GM19351 (cell line): Measurements from ENCODE around the gene ESR2.
"Not testable (repeated sequence)": the region's sequence is repeated elsewhere in the genome, so short reads cannot be mapped to it uniquely, and the experiment has no call there.

Source experiments
- ATAC-seq: cut with Tn5 transposase; IDR thresholded peaks from one replicate; pipeline ENCODE4 v1.9.1; 2021; ENCODE audit warnings: mild to moderate bottlenecking, moderate library complexity; ENCODE audit not compliant: unreplicated experiment

Gene ESR2

GRCh38 chr14:64293976-64294671 is at the start of gene ESR2:
ESR2 (minus strand) TSS chr14:64294371; CDS start chr14:64282985, 11,386 bp downstream.
- peak; percentile 32 for ATAC-seq

DNA sequence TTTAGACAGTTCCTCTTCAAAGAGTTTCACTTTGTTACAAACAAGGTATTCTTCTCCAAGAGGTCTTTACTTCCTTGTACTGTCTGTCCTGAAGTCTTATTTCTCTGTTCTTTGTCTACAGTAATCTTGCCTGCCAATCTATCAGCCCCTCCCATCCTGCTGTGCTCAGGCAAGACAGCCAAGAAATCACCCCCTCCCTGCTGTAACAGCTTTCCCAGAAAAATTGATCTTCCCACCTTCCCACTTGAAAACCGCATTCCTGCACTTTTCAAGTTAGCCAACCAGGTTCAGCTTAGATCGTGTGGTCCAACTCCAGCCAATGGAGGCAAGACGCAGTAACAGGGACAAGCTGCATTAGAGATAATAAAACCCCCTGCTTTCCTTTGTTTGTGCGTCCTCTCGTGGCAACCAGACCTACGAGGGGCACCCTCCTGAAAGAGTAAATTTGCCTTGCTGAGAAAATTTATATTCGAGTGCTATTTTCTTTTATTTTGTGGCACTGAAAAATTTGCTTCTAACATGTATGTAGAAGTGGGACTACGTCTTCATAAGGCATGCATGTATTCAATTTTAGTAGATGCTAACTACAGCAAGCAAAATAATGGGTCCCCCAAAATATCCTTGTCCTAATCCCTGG is 46.5 kb upstream of the ESR2 start:
- ATAC-seq = no peak

- ATAC-seq = peak; percentile 89
Observed at GRCh38 chr14:64338616-64339316, 44.6 kb upstream of the ESR2 start.

DNA sequence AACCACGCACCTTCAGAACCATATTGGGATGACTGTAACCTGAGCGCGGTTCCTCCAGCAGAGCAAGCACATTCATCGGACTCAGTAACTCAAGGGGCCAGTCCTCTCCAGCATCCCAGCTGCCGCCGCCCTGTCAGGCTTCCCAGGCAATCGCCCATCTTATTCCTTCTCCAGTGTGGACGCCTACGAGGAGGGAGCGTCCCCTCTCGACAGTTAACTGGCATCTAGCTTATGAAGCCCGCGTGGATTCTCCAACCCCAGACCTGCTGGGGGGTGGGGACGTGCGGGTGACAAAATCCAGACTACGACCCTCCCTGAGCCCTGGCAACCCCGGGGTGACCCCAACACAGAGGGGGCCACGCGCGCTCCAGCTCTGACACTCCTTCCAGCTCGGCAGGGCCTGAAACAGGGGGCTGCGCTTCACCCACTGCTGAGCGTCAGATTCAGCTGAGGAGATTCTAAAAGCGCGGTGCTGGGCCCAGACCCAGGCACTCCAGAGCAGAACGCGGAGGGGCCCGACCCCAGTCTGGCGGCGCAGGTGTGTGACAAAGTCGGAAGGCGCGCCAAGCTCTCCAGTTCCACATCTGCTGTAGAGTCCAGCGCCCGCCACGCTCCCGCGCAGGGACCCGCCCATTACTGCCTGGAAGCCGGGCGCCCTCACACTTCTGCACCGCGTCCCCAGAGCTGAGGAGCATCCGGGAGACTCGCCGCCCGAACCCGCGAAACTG is 43.9 kb upstream of the ESR2 start:
- ATAC-seq = peak; percentile 52

GRCh38 chr14:64329149-64329548 is 35.0 kb upstream of the ESR2 start:
- ATAC-seq = no peak

DNA sequence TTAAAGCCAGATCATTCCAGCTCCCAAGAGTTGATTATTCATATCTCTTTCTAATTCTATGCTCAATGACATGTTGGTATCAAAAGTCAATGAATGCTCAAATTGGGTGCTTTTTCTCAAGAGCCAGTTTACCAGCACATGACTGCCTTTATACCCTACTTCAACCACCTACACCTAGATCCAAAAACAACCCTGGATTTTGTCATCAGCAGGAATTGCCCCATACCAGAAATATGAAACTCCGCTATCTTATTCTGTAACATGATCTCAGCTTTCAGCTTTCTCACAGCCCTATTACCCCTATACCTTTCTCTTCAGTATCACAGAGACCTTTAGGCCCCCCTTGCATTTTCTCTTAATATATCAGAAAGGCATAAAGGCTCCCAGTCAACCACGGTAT is 32.3 kb upstream of the ESR2 start:
- no peak for ATAC-seq

DNA sequence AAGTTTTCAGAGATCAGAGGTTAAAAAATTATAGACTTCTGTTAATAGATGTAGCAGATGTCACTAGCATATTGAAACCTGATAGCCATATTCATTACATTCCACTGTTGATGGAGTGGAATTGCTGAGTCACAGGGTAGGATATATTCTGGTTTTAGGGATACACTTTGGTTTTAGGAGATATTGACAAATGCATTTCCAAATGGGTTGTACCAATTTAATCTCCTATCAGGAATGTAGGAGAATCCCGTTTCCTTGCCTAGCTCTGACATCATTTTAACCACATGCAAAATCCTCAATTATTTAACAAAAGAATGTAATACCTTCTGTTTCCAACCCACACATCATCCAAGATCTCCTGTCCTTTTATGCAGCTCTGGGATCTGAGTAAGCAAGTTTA is 30.7 kb upstream of the ESR2 start:
- ATAC-seq = no peak

- no peak for ATAC-seq
Observed at GRCh38 chr14:64324461-64324860, 30.3 kb upstream of the ESR2 start.

DNA sequence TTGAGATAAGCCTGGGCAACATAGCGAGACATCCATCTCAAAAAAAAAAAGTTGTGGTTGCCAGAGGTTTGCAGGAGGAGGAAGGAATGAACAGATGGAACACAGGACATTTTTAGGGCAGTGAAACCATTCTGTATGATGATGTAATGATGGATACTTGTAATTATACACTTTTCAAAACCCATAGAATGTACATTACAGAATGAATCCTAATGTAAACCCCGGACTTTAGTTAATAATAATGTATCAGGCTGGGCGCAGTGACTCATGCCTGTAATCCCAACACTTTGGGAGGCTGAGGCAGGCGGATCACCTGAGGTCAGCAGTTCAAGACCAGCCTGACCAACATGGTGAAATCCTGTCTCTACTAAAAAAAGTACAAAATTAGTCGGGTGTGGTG is 26.2 kb upstream of the ESR2 start:
- ATAC-seq = not testable (repeated sequence)

DNA sequence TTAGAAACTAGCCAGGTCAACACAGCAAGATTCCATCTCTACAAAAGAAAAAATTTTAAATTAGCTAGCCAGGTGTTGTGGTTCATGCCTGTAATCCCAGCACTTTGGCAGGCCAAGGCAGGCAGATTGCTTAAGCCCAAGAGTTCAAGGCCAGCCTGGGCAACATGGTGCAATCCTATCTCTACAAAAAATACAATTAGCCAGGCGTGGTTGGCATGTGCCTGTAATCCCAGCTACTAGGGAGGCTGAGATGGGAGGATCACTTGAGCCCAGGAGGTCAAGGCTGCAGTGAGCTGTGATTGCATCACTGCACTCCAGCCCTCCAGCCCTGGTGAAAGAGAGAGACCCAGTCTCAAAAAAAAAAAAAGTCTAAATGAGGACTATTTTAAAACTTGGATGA is 24.5 kb upstream of the ESR2 start:
- ATAC-seq = not testable (repeated sequence)

DNA sequence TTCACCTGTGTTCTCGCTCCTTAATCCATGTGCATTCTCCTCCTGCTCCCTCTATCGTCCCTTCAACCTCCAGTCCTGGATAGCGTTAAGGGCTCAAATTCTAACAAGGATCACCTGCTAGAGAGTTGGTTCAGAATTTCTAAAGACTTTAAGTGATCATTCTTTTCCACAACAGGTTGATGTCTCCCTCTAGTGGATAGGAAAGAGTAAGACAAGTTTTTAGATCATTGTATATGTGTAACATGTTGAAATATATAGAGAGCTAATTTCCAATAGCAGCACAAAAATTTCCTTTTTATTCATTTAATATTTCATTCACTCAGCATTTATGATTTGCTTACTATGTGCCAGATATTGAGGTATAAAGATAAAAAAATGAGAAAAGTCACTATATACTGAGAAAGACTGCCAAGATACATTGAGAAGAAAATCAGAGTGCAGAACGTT is 9.3 kb upstream of the ESR2 start:
- no peak for ATAC-seq

GRCh38 chr14:64298773-64299172 is 4.6 kb upstream of the ESR2 start:
- ATAC-seq = no peak

GRCh38 chr14:64296561-64296960 is 2.4 kb upstream of the ESR2 start:
- ATAC-seq = no peak

DNA sequence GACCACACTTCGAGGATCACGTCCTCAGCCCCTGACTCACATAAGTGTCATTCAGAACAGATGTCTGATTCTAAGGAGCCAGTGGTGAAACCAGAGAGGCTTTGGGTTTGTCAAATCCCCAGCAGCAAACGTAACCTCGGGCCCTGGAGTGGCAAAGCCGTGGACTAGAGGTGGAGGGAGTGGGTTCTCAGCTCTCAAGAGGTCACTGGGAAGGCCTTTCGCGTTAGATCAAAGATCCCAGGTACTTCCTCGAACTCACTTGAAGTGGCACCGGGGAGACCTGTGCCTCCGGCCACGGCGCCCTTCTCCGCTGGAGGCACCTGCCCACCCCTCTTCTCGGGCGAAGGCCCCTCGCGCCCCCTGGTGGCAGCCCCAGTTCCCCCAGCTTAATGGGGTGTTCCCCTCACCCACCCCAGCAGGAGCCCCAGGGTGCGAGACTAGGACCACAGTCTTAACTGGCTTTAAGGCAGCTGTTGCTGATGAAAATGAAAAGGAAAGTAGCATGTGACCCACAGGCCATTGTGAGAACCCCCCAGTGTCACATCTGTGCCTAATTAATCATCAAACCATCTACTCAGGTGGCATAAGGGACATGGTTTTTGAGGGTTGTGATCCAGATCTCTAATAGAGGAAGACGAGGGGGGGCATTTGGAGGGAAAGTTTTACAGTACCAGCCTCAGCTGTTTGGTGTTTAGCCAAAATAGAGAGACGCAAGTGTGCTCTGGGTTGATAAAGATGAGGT is 672 bp upstream of the ESR2 start:
- peak; percentile 77 for ATAC-seq

DNA sequence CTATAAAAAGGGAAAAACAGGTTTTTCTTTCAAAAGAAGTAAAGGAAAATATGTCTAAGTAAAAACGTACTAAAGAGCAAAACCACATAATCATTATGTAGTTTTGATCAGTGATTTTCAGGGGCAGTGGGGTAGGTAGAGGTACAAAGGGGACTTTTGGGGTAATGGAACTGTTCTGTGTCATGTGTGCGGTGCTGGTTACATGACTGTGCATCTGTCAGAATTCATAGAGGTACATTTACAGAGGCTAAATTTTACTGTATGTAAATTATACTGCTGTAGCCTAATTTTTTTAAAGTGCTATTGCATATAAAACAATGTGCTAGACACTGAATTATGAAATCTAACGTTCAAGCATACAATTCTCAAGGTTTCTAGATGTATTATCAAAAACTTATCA is 2.0 kb downstream of the ESR2 start:
- no peak for ATAC-seq

- no peak for ATAC-seq
Observed at GRCh38 chr14:64289571-64289970, 4.6 kb downstream of the ESR2 start.

- ATAC-seq = no peak
Observed at GRCh38 chr14:64281805-64282204, 12.4 kb downstream of the ESR2 start.

DNA sequence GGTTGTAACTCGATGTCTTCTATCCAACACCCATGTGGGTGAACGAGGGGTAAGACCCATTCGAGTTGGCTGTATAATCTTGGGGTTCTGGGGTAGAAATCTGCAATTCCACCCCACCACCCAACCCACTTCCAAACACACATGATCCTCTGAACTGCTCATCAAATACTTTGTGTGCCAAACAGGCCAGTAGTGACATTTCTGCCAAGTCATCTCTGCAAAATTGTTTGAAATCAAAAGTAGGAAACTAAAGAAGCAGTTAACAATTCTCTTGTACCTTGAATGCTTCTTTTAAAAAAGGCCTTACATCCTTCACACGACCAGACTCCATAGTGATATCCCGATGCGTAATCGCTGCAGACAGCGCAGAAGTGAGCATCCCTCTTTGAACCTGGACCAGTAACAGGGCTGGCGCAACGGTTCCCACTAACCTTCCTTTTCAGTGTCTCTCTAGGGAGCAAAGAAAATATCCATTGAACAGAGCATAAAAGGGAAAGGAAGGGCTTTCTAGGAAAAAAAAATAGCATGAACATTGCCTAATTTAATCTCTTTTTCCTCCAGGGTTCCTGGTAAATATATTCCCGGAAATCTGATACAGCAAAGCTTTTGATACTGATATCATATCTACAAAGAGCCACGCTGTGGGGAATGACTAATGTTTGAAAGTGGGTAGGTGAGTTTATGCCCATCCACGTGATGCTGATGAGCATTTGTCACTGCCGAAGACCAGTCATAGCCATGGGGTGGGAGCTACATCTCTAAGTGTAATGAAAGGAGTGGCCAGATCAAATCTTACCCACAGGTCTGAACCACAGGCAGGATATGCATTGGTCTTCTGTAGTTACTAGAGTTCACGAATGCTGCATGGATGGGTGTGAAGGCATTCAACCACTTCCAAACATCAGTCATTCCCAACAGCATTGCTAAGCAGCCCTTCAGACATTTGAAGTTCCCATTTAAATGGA is 14.2 kb downstream of the ESR2 start:
- no peak for ATAC-seq

- ATAC-seq = no peak
Observed at GRCh38 chr14:64278458-64278857, 15.7 kb downstream of the ESR2 start.

GRCh38 chr14:64272019-64272418 is 22.2 kb downstream of the ESR2 start:
- ATAC-seq = no peak
